ENCODE measurements around the gene GALE. TPM values are rescaled to one million over a fixed set of nuclear protein-coding genes. Genes with fewer than 3 reads are reported as not detected.
A peak's percentile ranks its signal among the peaks of the same experiment; 100 is the strongest.

The GALE gene
- total RNA-seq, 2 experiments from 2014 or later, result 40.7 to 43.6 TPM

GRCh38 chr1:23757812-23758211 lies 42.7 kb downstream of the GALE start:
- Mint-ChIP-seq H3K4me1 (ENCODE audit: low read depth) (no peaks in the 10 kb centered on the region), H3K27ac (no peak overlapping the region), H3K36me3 (ENCODE audit: low read depth) (peaks cover 60% of the 10 kb centered on the region), H3K4me3 (no peak overlapping the region), H3K27me3 (no peaks in the 10 kb centered on the region), H3K9me3 (no peaks in the 10 kb centered on the region)
- intact Hi-C loops (cut with micrococcal nuclease), result no loop called here
- DNase-seq, result no peak
- ChIA-PET CTCF (interaction anchor here (0.8 to 3.0 kb wide), 2 partner anchors 11 to 14 kb away, joined by 3 to 14 read pairs; no protein-coding TSS in a partner anchor), POLR2A (interaction anchor here (0.9 kb wide), 1 partner anchor 567 kb away, joined by 3 read pairs; no protein-coding TSS in a partner anchor)
- no peak for ATAC-seq
- TF ChIP-seq, protein P1, sequence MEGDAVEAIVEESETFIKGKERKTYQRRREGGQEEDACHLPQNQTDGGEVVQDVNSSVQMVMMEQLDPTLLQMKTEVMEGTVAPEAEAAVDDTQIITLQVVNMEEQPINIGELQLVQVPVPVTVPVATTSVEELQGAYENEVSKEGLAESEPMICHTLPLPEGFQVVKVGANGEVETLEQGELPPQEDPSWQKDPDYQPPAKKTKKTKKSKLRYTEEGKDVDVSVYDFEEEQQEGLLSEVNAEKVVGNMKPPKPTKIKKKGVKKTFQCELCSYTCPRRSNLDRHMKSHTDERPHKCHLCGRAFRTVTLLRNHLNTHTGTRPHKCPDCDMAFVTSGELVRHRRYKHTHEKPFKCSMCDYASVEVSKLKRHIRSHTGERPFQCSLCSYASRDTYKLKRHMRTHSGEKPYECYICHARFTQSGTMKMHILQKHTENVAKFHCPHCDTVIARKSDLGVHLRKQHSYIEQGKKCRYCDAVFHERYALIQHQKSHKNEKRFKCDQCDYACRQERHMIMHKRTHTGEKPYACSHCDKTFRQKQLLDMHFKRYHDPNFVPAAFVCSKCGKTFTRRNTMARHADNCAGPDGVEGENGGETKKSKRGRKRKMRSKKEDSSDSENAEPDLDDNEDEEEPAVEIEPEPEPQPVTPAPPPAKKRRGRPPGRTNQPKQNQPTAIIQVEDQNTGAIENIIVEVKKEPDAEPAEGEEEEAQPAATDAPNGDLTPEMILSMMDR (IDR thresholded peaks at IDR 0.05), result no peak

DNA sequence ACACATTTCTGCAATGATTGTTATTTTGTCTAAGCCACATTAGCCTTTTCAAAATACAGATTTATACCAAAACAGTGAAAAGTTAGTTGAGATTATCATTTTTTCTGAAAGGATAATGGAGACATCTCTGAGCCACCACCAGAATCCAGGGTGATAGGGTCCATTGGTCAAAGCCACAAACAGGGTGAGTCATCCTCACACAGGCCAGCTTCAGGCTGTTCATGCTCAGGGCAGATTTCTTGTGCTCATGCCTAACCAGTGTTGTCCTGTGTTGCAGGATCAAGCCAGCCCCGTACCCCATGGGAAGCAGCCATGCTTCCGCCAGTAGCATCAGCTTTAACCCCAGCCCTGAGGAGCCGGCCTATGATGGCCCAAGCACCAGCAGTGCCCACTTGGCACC lies 43.9 kb downstream of the GALE start:
- no peak for ATAC-seq
- H3K27ac Mint-ChIP-seq, result no peak overlapping the region
- H3K9me3 Mint-ChIP-seq, result no peaks in the 10 kb centered on the region
- ChIA-PET CTCF (interaction anchor here (0.5 to 1.0 kb wide), 2 partner anchors 65 to 92 kb away, joined by 3 read pairs; partner anchors contain the start of gene RPL11), POLR2A (interaction anchor here (0.9 kb wide), 1 partner anchor 21 kb away, joined by 3 read pairs; the partner anchor contains the start of gene PITHD1)
- TF ChIP-seq, protein P1 (IDR thresholded peaks at IDR 0.05), result no peak
- H3K4me1 Mint-ChIP-seq (ENCODE audit: low read depth), result no peaks in the 10 kb centered on the region
- no peaks in the 10 kb centered on the region for H3K27me3 Mint-ChIP-seq
- intact Hi-C loops (cut with micrococcal nuclease), result no loop called here
- no peak for DNase-seq
- no peak overlapping the region for H3K4me3 Mint-ChIP-seq
- peaks cover 61% of the 10 kb centered on the region for H3K36me3 Mint-ChIP-seq (ENCODE audit: low read depth)

DNA sequence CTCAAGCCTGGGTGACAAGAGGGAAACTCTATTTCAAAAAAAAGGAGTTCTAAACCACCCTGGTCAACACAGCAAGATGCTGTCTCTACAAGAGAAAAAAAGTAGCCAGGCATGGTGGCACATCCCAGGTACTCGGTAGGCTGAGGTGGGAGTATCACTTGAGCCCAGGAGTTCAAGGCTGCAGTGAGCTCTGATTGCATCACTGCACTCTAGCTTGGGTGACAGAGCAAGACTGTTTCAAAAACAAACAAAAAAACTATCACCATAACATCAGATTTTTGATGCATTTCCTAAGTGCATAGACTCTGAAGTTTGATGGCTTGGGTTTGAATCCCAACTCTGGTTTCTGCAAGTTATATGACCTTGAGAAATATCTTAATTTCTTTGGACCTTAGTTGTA lies 47.6 kb downstream of the GALE start:
- TF ChIP-seq, protein P1 (IDR thresholded peaks at IDR 0.05), result no peak
- Mint-ChIP-seq H3K36me3 (ENCODE audit: low read depth) (peaks cover 59% of the 10 kb centered on the region), H3K27ac (no peak overlapping the region), H3K9me3 (no peaks in the 10 kb centered on the region), H3K27me3 (no peaks in the 10 kb centered on the region), H3K4me1 (ENCODE audit: low read depth) (peaks cover 18% of the 10 kb centered on the region), H3K4me3 (no peak overlapping the region)
- ATAC-seq, result no peak
- intact Hi-C loops (cut with micrococcal nuclease), result no loop called here
- no peak for DNase-seq
- POLR2A ChIA-PET, result interaction anchor here (1.1 kb wide), 1 partner anchor 9 kb away, joined by 3 read pairs; the partner anchor contains the start of gene ELOA
- CTCF ChIA-PET, result interaction anchor here (1.0 to 1.3 kb wide), 2 partner anchors 22 to 56 kb away, joined by 3 read pairs; no protein-coding TSS in a partner anchor

GRCh38 chr1:23751815-23752200 lies 48.7 kb downstream of the GALE start:
- no peak overlapping the region for H3K27ac Mint-ChIP-seq
- H3K4me1 Mint-ChIP-seq (ENCODE audit: low read depth), result peaks cover 29% of the 10 kb centered on the region
- peaks cover 57% of the 10 kb centered on the region for H3K36me3 Mint-ChIP-seq (ENCODE audit: low read depth)
- no peak for DNase-seq
- no peaks in the 10 kb centered on the region for H3K9me3 Mint-ChIP-seq
- intact Hi-C loops (cut with micrococcal nuclease), result no loop called here
- ATAC-seq, result no peak
- H3K4me3 Mint-ChIP-seq, result no peak overlapping the region
- TF ChIP-seq, protein P1 (IDR thresholded peaks at IDR 0.05), result no peak
- CTCF ChIA-PET, result interaction anchor here (0.8 to 1.6 kb wide), 8 partner anchors 14 to 154 kb away, joined by 3 to 10 read pairs (median 4); partner anchors contain the start of gene PITHD1
- POLR2A ChIA-PET, result interaction anchor here (1.1 kb wide), 1 partner anchor 8 kb away, joined by 3 read pairs; the partner anchor contains the start of gene ELOA
- no peaks in the 10 kb centered on the region for H3K27me3 Mint-ChIP-seq

DNA sequence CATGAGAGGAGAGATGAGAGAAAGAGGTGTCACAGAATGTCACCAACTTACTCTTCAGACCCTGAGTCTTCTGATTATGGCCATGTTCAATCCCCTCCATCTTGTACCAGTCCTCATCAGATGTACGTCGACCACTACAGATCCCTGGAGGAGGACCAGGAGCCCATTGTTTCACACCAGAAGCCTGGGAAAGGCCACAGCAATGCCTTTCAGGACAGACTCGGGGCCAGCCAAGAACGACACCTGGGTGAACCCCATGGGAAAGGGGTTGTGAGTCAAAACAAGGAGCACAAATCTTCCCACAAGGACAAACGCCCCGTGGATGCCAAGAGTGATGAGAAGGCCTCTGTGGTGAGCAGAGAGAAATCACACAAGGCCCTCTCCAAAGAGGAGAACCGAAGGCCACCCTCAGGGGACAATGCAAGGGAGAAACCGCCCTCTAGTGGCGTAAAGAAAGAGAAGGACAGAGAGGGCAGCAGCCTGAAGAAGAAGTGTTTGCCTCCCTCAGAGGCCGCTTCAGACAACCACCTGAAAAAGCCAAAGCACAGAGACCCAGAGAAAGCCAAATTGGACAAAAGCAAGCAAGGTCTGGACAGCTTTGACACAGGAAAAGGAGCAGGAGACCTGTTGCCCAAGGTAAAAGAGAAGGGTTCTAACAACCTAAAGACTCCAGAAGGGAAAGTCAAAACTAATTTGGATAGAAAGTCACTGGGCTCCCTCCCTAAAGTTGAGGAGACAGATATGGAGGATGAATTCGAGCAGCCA lies 49.3 kb downstream of the GALE start:
- TF ChIP-seq, protein P1 (IDR thresholded peaks at IDR 0.05), result peak; percentile 65
- Mint-ChIP-seq H3K27ac (peak overlapping the region; percentile 40), H3K4me1 (ENCODE audit: low read depth) (peaks cover 33% of the 10 kb centered on the region), H3K27me3 (no peaks in the 10 kb centered on the region), H3K36me3 (ENCODE audit: low read depth) (peaks cover 57% of the 10 kb centered on the region), H3K4me3 (no peak overlapping the region), H3K9me3 (no peaks in the 10 kb centered on the region)
- ATAC-seq (peak; percentile 79), DNase-seq (peak; percentile 58)
- ChIA-PET CTCF (interaction anchor here (0.8 to 1.6 kb wide), 8 partner anchors 14 to 155 kb away, joined by 3 to 10 read pairs (median 4); partner anchors contain the start of gene PITHD1), POLR2A (interaction anchor here (0.5 kb wide), 1 partner anchor 1405 kb away, joined by 3 read pairs; no protein-coding TSS in a partner anchor)
- intact Hi-C loops (cut with micrococcal nuclease), result no loop called here

All from activated CD8-positive, alpha-beta T cell treated with anti-CD3 and anti-CD28 coated beads for 36 hours (primary cell).